ENCODE results near the gene UCK1.

UCK1 gene

DNA sequence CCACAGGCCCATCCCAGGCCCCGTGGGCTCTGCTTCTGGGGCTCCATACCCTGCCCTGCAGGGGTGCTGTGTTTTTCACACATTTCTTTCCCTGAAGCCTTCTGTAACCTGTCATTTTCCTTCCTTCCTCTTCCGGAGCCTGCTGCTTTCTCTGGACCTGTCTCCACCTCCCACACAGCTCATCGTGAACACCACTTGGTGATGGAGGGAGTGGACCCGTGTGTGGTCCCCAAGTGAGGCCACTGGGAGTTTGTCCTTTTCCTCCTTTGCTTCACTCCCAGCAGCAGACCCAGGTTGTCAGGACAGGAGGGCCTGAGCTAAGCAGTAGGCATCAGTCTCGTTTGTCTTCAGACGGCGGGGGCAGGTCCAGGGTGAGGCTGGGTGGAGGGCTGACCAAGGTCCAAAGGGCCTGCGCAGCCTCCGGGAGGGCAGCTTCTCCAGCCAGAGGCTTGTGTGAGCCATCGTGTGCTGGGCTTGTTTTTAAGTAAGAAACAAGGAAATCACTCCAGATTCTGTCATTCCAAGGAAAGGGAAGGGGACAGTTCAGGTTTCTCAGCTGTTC is 34.1 kb downstream of the UCK1 start:
- no peak for DNase-seq

DNA sequence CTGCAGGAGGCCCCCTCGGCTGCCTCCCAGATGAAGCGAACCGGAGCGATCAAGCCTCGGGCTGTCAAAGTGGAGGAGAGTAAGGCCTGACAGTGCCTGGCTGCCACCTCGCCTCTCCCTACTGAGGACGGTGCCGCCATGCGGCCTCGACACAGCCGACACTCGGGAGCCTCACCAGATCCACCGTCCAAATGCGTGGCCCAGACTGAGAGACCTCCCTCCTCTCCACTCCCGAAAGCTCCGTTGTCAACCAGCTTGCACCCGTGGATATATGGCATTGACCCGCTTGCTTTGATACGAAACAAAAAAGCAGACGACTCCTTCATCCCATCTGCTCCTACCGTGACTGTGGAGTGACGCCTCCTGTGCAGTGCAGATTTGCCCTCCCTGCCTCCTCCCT is 35.3 kb downstream of the UCK1 start:
- DNase-seq: no peak

DNA sequence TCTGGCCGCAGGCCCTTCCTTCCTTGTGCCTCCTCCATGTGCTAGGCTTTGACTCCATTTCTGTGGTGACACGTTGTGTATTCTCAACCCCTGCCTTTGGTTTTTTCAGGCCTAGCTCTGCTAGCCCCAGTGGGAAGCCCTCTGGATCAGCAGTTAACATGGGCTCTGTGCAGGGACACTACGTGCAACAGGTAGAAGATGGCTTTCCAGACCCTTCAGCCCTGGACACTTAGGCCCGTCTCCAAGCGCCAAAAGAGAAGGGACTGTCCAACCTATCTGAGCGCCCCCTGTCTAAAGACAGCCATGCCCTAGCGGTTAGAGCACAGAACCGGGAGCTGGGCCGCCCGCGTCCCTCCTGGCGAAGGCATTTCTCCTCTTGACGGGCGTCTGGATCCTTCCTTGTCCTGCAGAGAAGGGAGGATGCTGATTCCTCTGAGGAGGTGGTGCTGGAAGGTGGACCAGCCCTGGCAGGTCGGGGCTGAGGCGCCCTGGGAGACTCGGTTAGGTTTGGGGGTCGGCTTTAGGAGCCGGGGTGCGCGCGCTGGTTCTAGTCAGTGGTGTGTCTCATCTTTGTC is 36.7 kb downstream of the UCK1 start:
- DNase-seq: no peak

DNA sequence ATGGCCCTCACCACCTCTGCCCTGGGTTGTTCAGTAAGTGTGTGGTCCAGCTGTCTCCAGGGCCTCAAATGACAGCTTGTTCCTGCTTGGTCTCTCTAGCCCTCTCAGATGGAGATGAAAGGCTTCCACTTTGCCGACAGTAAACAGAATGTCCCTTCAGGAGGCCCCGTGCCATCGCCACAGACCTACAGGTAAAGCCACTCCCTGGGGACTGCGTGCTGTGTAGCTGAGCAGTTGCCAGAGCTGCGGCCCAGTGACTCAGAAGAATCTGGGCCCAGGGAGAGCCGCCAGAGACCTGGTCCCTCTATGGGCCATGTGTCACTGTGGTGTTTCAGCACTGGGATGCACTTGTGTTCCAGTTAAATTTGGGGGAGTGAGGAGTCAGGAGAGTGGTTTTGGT is 39.0 kb downstream of the UCK1 start:
- DNase-seq: no peak

DNA sequence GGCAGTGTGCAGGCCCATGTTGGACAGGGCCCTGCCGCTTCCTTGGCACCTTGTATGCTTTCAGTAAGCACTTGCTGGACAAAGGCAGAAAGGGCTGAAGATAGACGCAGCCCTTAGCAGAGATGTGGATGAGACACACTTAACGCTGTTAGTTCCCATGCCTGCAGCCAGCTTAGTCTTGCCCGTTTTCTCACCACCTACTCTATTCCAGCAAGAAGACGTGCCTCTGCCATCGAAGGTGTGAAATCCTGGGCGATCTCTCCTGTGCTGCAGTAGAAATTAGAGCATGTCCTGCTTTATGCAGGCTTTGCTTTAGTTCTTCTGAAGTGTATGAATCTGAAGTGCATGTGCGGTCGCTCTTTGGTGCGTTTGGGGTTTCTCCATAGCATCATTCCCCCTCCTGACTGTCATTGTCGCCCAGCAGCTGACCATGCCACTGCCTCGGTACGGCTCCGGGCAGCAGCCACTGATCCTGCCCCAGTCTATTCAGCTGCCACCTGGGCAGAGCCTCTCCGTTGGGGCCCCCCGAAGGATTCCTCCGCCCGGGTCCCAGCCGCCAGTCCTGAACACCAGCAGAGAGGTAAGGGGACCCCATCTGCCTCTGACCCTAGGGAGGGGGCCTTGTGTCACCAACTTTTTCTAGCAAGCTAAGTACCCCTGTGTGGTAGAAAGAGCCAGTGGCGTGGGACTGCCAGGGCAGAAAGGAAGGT is 39.9 kb downstream of the UCK1 start:
- no peak for DNase-seq

DNA sequence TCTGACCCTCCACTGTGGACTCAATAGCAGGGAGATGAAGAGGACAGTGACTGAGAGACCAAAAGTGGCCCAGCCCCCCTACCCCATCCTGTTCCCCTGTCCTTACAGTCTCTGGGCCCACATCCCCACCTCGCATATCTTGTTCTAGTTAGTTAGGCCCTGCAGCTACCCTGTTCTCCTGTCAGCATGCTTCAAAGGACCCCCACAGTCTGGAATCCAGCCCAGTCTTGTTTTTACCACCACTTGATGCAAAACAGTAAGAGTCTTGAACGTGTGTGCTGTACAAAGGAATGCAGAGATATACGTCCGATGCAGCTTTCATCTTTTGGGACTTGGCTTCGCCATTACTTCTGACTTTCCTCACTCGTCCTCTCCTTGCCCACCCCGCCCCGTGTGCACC is 40.5 kb downstream of the UCK1 start:
- DNase-seq: no peak

DNA sequence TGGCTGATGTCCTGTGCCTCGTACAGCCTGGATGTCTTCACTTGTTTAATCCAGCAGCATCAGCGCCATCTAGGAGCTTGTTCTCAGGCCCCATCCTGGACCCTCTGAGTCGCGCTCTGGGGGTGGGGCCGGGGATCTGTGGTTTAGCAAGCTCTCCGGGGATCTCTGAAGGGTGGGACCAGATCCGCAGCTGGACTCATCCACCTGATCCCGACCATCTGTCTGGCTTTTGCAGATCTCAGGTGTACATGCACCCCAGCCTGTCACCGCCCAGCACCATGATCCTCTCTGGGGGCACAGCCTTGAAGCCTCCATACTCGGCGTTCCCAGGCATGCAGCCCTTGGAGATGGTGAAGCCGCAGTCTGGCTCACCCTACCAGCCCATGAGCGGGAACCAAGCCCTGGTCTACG is 43.4 kb downstream of the UCK1 start:
- DNase-seq: no peak

DNA sequence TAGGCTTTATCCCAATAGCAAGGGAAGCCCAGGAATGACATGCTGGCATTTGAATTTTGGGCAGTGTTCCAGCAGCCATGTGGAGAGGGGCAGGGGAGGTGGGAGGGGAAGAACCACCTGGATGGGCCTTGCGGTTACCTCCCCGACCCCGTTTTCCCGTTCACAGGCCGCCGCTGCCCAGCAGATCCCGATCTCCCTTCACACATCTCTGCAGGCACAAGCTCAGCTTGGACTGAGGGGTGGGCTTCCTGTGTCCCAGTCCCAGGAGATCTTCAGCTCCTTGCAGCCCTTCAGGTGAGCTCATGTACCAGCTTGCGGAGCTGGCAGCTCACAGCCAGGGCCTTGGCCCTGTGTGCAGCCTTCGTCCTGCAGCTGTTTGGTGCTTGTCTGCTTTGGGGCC is 44.1 kb downstream of the UCK1 start:
- DNase-seq: no peak

DNA sequence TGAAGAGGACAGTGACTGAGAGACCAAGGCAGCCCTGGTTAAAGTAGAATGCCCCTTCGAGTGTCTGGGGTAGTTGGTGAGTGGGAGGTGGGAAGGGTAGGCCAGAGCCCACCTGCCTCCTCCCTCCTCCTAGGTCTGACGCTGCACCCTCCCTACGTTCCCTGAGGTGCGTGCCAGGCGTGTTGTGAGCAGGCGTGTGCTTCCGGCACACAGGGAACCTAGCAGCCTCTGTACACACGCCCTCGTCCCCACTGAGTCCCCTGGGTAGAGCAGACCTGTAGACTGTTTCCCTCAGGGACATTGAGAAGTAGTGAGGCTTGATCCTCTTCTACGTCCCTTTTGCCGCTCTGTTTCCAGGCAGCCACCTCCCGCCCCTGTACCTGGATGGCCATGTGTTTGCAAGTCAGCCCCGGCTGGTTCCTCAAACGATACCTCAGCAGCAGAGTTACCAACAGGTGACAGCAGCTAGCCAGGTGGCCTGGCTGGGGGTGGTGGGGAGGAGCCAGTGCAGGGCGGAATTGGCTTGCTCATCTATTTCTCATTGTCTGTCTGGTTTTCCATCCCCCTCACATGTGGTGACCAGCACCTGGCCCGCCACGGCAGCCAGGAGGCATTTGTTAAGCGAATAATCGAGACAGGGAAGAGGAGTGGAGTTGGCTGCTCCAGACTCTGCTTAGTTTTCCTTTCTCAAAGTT is 45.2 kb downstream of the UCK1 start:
- DNase-seq: no peak

DNA sequence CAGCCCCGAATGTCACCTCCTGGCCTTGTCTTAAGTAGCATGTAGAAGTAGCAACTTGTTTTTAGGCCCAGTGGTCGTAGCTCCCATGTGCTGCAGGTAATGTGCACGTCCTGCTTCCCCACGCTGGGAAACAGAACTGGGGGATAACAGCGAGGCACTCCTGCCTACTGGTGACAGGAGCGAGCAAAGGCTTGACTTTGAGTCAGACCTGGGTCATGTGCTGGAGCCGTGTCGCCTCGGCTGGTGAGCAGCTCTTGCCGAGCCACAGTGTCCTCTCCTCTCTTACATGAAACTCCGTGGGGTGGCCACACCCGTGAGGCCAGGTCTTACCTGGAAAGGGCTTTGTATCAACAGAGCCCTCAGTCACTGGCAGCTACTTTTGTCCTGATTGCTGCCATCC is 45.9 kb downstream of the UCK1 start:
- DNase-seq: no peak

DNA sequence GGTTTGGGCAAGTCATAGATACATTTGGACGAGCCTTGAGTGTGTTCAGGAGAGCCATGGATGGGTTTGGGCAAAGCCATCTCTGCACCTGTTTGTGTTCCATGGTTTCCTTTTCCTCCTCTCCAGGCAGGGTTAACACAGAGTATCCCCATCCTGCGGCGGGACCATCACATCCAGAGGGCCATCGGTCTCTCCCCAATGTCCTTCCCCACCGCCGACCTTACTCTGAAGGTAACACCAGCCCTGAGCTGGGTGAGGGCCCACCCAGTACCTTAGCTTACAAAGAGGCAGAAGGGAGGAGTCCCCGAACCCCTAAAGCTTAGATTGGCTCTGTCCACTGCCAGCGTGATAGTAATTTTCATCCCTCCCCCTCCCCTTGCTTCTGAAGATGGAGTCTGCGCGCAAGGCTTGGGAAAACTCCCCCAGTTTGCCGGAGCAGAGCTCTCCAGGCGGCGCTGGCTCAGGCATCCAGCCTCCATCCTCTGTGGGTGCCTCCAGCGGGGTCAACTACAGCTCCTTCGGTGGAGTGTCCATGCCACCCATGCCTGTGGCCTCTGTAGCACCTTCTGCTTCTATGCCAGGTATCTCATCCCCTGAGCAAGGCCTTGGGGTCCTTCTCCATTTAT is 46.4 kb downstream of the UCK1 start:
- DNase-seq: no peak

DNA sequence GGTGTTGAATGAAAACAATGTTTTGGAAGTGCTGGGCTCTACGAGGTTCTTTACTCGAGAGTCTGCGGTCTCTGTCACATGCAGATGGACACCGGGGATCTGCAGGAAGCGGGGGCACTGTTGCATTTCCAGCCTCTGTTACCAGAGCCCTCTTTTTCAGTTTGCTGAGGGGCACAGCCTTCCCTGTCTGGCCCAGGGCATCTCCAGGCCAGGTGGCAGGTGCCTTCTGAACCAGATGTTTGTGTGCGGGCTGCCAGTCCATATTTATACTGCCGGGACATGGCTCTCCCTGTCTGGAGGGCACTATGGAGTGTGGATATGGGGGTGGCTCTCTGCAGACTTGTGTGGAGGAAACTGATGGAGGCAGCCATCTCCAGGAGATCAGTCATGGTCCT is 47.0 kb downstream of the UCK1 start:
- no peak for DNase-seq

DNA sequence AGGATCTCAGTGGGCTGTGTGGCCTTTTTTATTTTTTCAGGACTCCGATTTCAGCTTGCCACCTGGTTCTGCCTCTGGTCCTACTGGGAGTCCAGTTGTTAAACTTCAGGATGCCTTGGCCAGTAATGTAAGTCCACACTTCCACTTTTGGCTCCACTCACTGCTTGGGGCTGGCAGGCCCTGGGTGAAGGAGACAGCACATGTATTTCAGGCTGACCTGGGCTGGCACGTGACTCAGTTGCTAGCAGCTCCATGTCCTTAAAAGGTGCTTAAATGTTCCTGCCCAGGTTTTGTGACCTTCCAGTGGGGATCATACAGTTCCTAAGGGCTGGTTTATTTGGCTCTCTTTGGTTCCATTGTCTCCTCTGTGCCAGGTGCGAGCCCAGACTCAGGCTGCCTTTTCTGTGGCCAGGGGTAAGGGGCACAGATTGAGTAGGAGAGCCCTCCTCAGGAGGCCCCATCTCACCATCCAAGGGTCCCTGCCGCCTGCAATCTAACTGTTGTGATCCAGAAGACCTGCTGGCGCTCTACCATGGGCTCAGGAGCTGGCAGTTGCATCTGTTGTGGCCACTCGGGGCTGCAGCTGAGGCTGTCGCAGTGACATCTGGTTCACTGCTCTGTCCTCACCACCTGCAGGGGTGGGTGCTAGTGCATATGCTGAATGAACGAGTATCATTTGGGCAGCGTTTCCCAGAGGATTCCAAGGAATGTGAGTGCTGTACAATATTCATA is 47.6 kb downstream of the UCK1 start:
- DNase-seq: no peak

DNA sequence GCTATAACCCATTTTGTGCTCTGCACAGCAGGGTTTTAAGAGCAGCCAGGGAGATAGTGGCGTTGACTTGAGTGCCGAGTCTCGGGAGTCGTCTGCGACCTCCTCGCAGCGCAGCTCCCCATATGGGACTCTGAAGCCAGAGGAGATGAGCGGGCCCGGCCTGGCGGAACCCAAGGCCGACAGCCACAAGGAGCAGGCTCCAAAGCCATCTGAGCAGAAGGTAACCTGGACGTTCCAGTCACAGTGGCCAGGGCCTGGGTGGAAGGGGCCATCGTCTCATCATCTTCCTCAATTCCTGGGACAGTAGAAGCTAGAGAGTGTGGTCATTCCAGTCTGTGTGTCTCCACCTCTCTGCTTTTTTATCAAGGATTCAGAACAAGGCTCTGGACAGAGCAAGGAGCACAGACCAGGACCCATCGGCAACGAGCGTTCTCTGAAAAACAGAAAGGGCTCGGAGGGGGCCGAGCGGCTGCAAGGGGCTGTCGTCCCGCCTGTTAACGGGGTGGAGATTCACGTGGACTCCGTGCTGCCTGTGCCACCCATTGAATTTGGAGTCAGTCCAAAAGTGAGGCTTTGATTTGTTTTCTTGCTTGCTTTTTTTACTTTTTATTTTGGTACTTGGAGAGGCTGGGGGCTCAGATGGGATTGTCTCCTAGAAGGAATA is 48.6 kb downstream of the UCK1 start:
- no peak for DNase-seq

DNA sequence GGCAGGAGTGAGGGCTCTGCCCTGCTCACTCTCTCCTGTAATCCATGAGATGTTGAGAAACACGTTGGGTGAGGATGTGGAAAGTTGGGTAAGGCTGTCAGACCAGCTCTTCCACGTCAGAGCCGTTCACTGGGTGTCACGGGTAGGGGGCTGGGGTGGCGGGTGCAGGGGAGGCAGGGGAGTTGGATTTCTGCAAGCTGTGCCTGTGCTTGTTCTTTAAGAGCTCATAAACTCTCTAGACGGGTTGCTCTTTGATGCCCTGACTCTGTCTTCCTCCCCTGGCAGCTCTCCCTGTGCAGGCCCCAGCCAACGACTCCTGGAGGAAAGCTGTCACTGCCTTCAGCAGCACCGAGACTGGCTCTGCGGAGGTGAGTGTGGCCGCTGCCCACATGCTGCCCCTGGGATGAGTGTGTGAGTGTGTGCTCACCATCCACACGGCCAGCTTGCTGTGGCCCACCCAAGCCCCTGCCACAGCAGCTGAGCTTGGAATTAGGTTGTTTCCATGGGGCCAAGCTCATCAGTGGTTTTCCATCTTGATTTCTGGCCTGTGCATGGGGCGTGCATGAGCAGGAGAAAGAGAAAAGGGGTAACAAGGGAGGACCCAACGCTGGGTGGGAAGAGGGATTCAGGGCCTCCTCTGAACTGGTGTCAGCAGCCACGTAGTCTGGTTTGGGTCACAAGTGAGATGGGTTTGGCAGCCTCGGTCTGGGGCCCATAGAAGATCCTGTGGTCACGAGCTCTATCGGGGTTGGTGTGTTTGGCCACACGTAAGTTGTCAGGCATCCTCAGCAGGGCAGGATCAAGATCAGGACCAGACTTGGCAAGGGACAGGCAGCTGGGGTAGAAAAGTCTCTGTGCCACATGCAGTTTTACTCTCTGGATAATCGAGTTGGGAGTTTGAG is 49.4 kb downstream of the UCK1 start:
- DNase-seq: no peak

DNA sequence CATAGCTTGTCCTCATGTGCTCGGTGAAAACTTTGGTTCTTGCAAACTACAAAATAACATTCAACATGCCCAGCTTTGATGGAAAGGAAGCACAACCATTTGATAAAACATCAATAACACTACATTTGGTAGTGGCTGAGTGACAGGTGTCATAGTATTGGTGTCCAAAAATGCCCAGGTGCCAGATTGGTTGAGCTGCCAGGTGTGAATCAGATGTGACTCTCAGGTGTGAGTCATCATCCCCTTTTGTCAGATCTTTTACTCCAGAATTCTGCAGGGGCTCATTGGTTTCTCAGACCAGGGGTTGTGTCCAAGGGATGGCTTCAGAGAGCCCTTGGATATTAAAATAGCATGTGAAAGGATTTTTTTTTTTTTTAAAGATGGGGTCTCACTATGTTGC is 50.8 kb downstream of the UCK1 start:
- no peak for DNase-seq

DNA sequence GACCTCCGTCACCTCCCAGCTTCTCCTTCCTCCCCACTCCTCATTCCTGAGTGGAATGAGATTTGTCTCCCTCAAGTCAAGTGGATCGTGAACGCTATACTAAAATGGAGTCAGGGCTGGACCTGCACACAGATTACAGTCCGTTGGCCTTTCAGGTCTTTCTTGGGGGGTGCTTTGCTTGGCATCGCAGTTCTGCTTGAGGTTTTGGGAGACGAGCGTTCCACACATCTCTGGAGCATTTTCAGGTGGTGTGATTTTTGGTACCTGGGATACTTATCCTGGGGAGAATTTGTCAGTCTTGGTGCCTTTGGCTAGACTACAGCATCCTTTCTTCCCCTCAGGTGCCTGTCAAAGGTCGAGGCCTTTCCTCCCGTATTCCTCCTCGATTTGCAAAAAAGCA is 52.2 kb downstream of the UCK1 start:
- no peak for DNase-seq

DNA sequence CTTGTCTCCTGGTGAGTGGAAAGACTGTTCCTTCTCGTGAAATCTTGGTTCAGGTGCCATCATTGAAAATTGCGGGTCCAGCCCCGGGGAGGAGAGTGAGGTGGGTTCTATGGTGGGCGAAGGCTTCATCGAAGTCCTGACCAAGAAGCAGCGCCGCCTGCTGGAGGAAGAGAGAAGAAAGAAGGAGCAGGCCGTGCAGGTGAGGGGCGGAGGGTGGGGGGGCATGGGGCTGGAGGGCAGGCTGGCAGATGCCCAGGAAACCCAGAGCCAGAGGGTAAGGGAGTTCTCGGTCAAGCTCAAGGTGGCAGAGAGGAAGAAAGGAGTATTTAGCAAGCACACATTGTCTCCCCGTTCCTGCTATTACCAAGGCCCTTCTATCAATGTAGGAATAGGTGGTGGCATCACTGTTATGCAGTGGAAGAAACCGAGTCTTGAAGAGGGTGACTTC is 52.6 kb downstream of the UCK1 start:
- peak in 4 of 5 donors; percentile 24 to 51 (median 31) for DNase-seq

DNA sequence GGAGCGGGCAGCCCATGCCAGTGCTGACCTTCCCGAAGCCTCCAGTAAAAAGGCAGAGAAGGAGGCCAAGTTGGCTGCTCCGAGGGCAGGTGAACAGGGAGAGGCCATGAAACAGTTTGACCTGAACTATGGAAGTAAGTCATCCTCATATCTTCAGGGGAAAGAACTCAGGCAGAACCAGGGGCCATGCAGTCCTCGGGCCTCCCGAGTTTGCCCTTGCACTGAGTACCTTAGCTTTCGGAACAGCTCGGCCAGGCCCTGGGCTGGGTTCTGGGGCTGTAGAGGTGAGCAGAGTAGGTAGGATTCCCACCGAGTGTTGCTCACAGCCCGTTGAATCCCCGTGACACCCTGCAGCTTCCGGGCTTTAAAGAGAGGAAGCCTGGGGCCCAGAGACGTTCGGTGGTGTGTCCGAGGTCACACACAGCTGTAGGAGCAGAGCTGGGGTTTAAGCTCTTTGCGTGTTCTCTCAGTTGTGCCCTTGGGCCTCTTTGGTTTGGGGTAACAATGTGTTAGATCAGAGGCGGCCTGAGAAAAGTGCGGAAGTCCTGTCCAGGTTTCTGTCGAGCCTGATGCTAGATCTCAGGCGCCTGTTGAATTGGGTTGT is 53.1 kb downstream of the UCK1 start:
- DNase-seq: no peak

DNA sequence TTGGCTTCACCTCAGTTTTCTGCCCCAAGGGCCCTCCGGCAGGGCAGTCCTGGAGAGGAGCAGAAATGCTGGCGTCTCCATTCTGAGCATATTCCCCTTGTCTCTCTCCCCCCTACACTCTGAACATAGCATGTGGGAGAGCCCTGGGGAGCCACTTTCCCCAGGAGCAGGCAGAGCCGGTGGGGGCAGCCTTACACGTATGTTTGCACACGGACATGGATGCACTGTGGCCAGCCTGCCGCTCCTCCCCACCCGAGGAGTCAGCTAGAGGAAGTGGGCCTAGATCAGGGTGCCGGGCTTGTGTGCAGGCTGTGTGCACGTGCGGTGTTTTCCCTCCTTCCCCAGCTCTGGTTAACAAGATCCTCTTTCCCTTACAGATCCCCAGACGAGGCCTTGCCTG is 53.7 kb downstream of the UCK1 start:
- no peak for DNase-seq
